ENCODE measurements around the gene RCOR3.

DNA sequence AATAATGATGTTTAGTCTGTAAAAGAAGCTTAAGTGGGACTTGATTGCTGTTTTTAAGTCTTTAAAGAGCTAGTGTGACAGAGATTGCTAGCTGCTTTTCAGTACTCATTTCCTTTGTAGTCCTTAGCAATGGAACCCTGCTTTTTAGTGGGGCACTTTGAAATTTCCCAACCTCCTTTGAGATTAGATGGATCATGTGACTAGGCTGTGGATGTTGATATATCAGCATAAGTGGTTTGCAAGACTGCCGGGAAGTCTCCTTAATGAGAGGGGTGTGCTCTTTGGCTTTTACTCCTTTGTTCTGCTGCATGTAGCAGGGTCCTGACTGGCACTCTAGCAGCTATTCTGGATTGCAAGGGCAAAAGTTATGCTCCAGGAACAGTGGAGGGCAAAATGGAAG is 11.2 kb upstream of the RCOR3 start:
- no peak for TF ChIP-seq EZH2 (IDR thresholded peaks at IDR 0.05)
- TF ChIP-seq, protein P1, sequence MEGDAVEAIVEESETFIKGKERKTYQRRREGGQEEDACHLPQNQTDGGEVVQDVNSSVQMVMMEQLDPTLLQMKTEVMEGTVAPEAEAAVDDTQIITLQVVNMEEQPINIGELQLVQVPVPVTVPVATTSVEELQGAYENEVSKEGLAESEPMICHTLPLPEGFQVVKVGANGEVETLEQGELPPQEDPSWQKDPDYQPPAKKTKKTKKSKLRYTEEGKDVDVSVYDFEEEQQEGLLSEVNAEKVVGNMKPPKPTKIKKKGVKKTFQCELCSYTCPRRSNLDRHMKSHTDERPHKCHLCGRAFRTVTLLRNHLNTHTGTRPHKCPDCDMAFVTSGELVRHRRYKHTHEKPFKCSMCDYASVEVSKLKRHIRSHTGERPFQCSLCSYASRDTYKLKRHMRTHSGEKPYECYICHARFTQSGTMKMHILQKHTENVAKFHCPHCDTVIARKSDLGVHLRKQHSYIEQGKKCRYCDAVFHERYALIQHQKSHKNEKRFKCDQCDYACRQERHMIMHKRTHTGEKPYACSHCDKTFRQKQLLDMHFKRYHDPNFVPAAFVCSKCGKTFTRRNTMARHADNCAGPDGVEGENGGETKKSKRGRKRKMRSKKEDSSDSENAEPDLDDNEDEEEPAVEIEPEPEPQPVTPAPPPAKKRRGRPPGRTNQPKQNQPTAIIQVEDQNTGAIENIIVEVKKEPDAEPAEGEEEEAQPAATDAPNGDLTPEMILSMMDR (IDR thresholded peaks at IDR 0.05): no peak
- no peak for TF ChIP-seq EZH2phosphoT487 (IDR thresholded peaks at IDR 0.05)
